ENCODE results near the gene CSAG1.
"Not testable (repeated sequence)": the region's sequence is repeated elsewhere in the genome, so short reads cannot be mapped to it uniquely, and the experiment has no call there.

CSAG1 gene

DNA sequence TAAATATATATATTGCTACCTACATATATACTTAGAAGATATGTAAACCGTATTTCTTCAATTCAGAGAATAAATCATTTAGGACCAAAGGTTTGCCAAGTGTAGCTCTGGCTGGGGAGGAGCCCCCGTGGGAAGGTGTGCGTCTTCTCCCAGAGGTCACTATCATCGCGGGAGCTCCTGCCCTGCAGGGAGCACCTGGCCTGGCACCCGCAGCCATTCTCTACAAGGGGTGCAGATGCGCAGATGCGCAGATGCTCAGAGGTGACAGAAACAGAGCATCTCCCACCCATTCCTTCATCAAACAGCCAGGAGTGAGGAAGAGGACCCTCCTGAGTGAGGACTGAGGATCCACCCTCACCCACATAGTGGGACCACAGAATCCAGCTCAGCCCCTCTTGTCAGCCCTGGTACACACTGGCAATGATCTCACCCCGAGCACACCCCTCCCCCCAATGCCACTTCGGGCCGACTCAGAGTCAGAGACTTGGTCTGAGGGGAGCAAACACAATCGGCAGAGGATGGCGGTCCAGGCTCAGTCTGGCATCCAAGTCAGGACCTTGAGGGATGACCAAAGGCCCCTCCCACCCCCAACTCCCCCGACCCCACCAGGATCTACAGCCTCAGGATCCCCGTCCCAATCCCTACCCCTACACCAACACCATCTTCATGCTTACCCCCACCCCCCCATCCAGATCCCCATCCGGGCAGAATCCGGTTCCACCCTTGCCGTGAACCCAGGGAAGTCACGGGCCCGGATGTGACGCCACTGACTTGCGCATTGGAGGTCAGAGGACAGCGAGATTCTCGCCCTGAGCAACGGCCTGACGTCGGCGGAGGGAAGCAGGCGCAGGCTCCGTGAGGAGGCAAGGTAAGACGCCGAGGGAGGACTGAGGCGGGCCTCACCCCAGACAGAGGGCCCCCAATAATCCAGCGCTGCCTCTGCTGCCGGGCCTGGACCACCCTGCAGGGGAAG, 19.4 kb downstream of the CSAG1 start, which contains the start of gene MAGEA2B:
TSS of gene MAGEA2B (plus strand) at position 814 of the 973 bp plus-strand sequence. CDS start 2,479 bp downstream, outside the sequence.
- not testable (repeated sequence) for H3K4me1 Mint-ChIP-seq; DNase-seq (ENCODE audit: low spot score in 2 of 2); H3K36me3 Mint-ChIP-seq; H3K9me3 Mint-ChIP-seq; H3K4me3 Mint-ChIP-seq; ATAC-seq; H3K27ac Mint-ChIP-seq

- H3K27ac Mint-ChIP-seq; H3K36me3 Mint-ChIP-seq; H3K4me3 Mint-ChIP-seq; ATAC-seq; H3K4me1 Mint-ChIP-seq; DNase-seq (ENCODE audit: low spot score in 2 of 2); H3K9me3 Mint-ChIP-seq: not testable (repeated sequence)
Observed at GRCh38 chrX:152713195-152713594, 20.3 kb downstream of the CSAG1 start.

GRCh38 chrX:152709173-152709572, 24.3 kb downstream of the CSAG1 start, which contains the start of gene CSAG2:
Gene CSAG2, minus strand, starts transcription at chrX:152709273. Its CDS starts 161 bp downstream, at chrX:152709112.
- not testable (repeated sequence) for H3K36me3 Mint-ChIP-seq; H3K9me3 Mint-ChIP-seq; DNase-seq (ENCODE audit: low spot score in 2 of 2); H3K4me1 Mint-ChIP-seq; ATAC-seq; H3K27ac Mint-ChIP-seq; H3K4me3 Mint-ChIP-seq

DNA sequence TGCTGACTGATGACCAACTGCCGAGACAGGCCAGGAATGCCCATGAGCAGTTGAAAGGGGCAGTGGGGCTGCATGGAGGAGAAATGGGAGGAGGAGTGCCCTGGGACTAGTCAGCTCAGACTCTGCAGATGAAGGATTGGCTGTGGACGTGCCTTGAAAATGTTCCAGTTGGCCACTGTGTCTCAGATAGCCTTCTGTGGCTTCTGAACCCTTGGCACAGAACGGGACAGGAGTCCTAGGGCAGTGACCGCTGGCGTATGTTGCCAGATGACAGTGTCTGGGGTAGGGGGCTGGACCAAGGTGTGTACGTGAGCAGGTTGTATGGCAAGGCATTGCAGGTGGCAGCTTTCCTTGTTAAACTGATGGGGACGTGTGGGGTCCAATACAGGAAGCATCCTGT, 27.0 kb downstream of the CSAG1 start:
- not testable (repeated sequence) for DNase-seq (ENCODE audit: low spot score in 2 of 2); H3K27ac Mint-ChIP-seq; H3K9me3 Mint-ChIP-seq; H3K4me1 Mint-ChIP-seq; H3K36me3 Mint-ChIP-seq; ATAC-seq; H3K4me3 Mint-ChIP-seq

- ATAC-seq; H3K27ac Mint-ChIP-seq; H3K4me3 Mint-ChIP-seq; H3K4me1 Mint-ChIP-seq; DNase-seq (ENCODE audit: low spot score in 2 of 2); H3K36me3 Mint-ChIP-seq; H3K9me3 Mint-ChIP-seq: not testable (repeated sequence)
Observed at GRCh38 chrX:152700390-152700789, 33.1 kb downstream of the CSAG1 start.

GRCh38 chrX:152697952-152698931, 35.3 kb downstream of the CSAG1 start, which contains the start of gene MAGEA3:
Gene MAGEA3, plus strand, starts transcription at chrX:152698794. Its CDS starts 2,039 bp downstream, at chrX:152700833.
- not testable (repeated sequence) for ATAC-seq; H3K27ac Mint-ChIP-seq; H3K9me3 Mint-ChIP-seq; H3K36me3 Mint-ChIP-seq; H3K4me1 Mint-ChIP-seq; DNase-seq (ENCODE audit: low spot score in 2 of 2); H3K4me3 Mint-ChIP-seq

DNA sequence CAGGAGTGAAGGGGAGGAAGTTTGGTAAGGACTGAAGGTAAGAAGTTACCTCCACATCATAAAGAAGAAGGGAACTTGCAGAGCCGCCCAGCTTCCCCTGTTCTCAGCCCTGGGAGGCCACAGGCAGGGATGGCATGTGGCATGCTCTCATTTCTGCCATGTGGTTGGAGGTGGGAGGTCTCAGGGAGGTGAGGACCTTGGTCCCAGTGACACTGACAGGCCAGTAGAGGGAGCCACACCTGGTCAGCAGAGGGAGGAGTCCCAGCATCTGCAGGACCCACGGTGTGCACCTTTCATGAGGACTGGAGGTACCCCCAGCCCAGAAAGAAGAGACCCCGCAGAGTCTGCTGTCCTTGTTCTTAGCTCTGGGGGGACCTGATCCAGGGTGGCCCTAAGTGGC, 52.5 kb downstream of the CSAG1 start:
- H3K9me3 Mint-ChIP-seq; H3K36me3 Mint-ChIP-seq; DNase-seq (ENCODE audit: low spot score in 2 of 2); H3K4me3 Mint-ChIP-seq; H3K27ac Mint-ChIP-seq; H3K4me1 Mint-ChIP-seq: not testable (repeated sequence)
- ATAC-seq: peak; percentile 61
